T-helper 1 cell treated with Interleukin-12 subunit alpha and Interleukin-12 subunit beta and Interleukin-4 antibody, amounts not matched to agents 30 μg/mL and 1 μg/mL, for 36 hours (primary cell): ENCODE measurements around the gene MRPS35.

ENCODE experiments used
- H3K27ac Mint-ChIP-seq: one replicate; pipeline ENCODE4 v1.8.0; 2021; ENCODE audit warnings: mild to moderate bottlenecking, mixed read lengths
- H3K27me3 Mint-ChIP-seq: one replicate; pipeline ENCODE4 v1.8.0; 2021; ENCODE audit warnings: low read depth, mixed read lengths
- H3K36me3 Mint-ChIP-seq: one replicate; pipeline ENCODE4 v1.8.0; 2021; ENCODE audit warnings: low read depth, mixed read lengths
- H3K4me1 Mint-ChIP-seq: one replicate; pipeline ENCODE4 v1.8.0; 2021; ENCODE audit warnings: low read depth, mixed read lengths
- H3K4me3 Mint-ChIP-seq: one replicate; pipeline ENCODE4 v1.8.0; 2021; ENCODE audit warnings: mild to moderate bottlenecking, moderate library complexity, mixed read lengths
- H3K9me3 Mint-ChIP-seq: one replicate; pipeline ENCODE4 v1.8.0; 2021; ENCODE audit warnings: mixed read lengths

The MRPS35 gene

GRCh38 chr12:27772328-27773049 lies 61.9 kb downstream of the MRPS35 start:
- Mint-ChIP-seq H3K4me3 (no peak overlapping the region), H3K36me3 (no peaks in the 10 kb centered on the region), H3K9me3 (no peaks in the 10 kb centered on the region), H3K4me1 (no peaks in the 10 kb centered on the region), H3K27me3 (peaks cover 22% of the 10 kb centered on the region), H3K27ac (no peak overlapping the region)

- peaks cover 16% of the 10 kb centered on the region for H3K4me1 Mint-ChIP-seq
- H3K27ac Mint-ChIP-seq, result no peak overlapping the region
- H3K27me3 Mint-ChIP-seq, result peaks cover 26% of the 10 kb centered on the region
- no peaks in the 10 kb centered on the region for H3K9me3 Mint-ChIP-seq
- no peak overlapping the region for H3K4me3 Mint-ChIP-seq
- H3K36me3 Mint-ChIP-seq, result peaks cover 12% of the 10 kb centered on the region
Observed at GRCh38 chr12:27777141-27777540, 66.5 kb downstream of the MRPS35 start.

- Mint-ChIP-seq H3K27me3 (peaks cover 23% of the 10 kb centered on the region), H3K4me1 (peaks cover 23% of the 10 kb centered on the region), H3K9me3 (no peaks in the 10 kb centered on the region), H3K4me3 (peak overlapping the region; percentile 33), H3K27ac (no peak overlapping the region), H3K36me3 (peaks cover 20% of the 10 kb centered on the region)
Observed at GRCh38 chr12:27778206-27778605, 67.6 kb downstream of the MRPS35 start.

- H3K4me1 Mint-ChIP-seq, result peaks cover 23% of the 10 kb centered on the region
- H3K9me3 Mint-ChIP-seq, result no peaks in the 10 kb centered on the region
- peak overlapping the region; percentile 77 for H3K27ac Mint-ChIP-seq
- peaks cover 20% of the 10 kb centered on the region for H3K36me3 Mint-ChIP-seq
- peaks cover 19% of the 10 kb centered on the region for H3K27me3 Mint-ChIP-seq
- peak overlapping the region; percentile 75 for H3K4me3 Mint-ChIP-seq
Observed at GRCh38 chr12:27779416-27779919, 68.8 kb downstream of the MRPS35 start.

- Mint-ChIP-seq H3K27me3 (peaks cover 19% of the 10 kb centered on the region), H3K36me3 (peaks cover 20% of the 10 kb centered on the region), H3K4me1 (peaks cover 28% of the 10 kb centered on the region), H3K4me3 (peak within 1 kb of the TSS; percentile 76), H3K27ac (peak within 1 kb of the TSS; percentile 77), H3K9me3 (no peaks in the 10 kb centered on the region)
Observed at GRCh38 chr12:27779920-27780611, 69.4 kb downstream of the MRPS35 start, which contains the start of the genes KLHL42 and MANSC4. Gene KLHL42, plus strand, starts transcription at chr12:27780233. Its CDS starts 98 bp downstream, at chr12:27780331. Gene MANSC4, minus strand, starts transcription at chr12:27780236. Its CDS starts 8,960 bp downstream, at chr12:27771276.

GRCh38 chr12:27780612-27781408 lies 70.2 kb downstream of the MRPS35 start:
- peak overlapping the region; percentile 76 for H3K4me3 Mint-ChIP-seq
- peaks cover 19% of the 10 kb centered on the region for H3K27me3 Mint-ChIP-seq
- H3K36me3 Mint-ChIP-seq, result peaks cover 23% of the 10 kb centered on the region
- H3K4me1 Mint-ChIP-seq, result peaks cover 32% of the 10 kb centered on the region
- H3K9me3 Mint-ChIP-seq, result no peaks in the 10 kb centered on the region
- H3K27ac Mint-ChIP-seq, result peak overlapping the region; percentile 59

- peaks cover 38% of the 10 kb centered on the region for H3K4me1 Mint-ChIP-seq
- H3K9me3 Mint-ChIP-seq, result no peaks in the 10 kb centered on the region
- no peak overlapping the region for H3K27ac Mint-ChIP-seq
- H3K4me3 Mint-ChIP-seq, result peak overlapping the region; percentile 76
- H3K36me3 Mint-ChIP-seq, result peaks cover 23% of the 10 kb centered on the region
- peaks cover 19% of the 10 kb centered on the region for H3K27me3 Mint-ChIP-seq
Observed at GRCh38 chr12:27781680-27782079, 71.0 kb downstream of the MRPS35 start.

- peaks cover 23% of the 10 kb centered on the region for H3K36me3 Mint-ChIP-seq
- H3K9me3 Mint-ChIP-seq, result no peaks in the 10 kb centered on the region
- no peak overlapping the region for H3K4me3 Mint-ChIP-seq
- peaks cover 13% of the 10 kb centered on the region for H3K27me3 Mint-ChIP-seq
- peaks cover 38% of the 10 kb centered on the region for H3K4me1 Mint-ChIP-seq
- no peak overlapping the region for H3K27ac Mint-ChIP-seq
Observed at GRCh38 chr12:27782481-27782880, 71.8 kb downstream of the MRPS35 start.

- Mint-ChIP-seq H3K4me3 (no peak overlapping the region), H3K27me3 (no peaks in the 10 kb centered on the region), H3K36me3 (peaks cover 20% of the 10 kb centered on the region), H3K4me1 (peaks cover 31% of the 10 kb centered on the region), H3K27ac (peak overlapping the region; percentile 11), H3K9me3 (no peaks in the 10 kb centered on the region)
Observed at GRCh38 chr12:27785882-27786570, 75.4 kb downstream of the MRPS35 start.

GRCh38 chr12:27787559-27787958 lies 76.9 kb downstream of the MRPS35 start:
- no peak overlapping the region for H3K27ac Mint-ChIP-seq
- no peak overlapping the region for H3K4me3 Mint-ChIP-seq
- H3K27me3 Mint-ChIP-seq, result no peaks in the 10 kb centered on the region

GRCh38 chr12:27790179-27790578 lies 79.5 kb downstream of the MRPS35 start:
- Mint-ChIP-seq H3K4me1 (peaks cover 14% of the 10 kb centered on the region), H3K36me3 (peaks cover 27% of the 10 kb centered on the region), H3K27me3 (no peaks in the 10 kb centered on the region), H3K9me3 (no peaks in the 10 kb centered on the region), H3K4me3 (no peak overlapping the region), H3K27ac (no peak overlapping the region)

More at GRCh38 chr12:27787559-27787958, 76.9 kb downstream of the MRPS35 start:
- H3K36me3 Mint-ChIP-seq, result peaks cover 17% of the 10 kb centered on the region
- no peaks in the 10 kb centered on the region for H3K9me3 Mint-ChIP-seq
- H3K4me1 Mint-ChIP-seq, result peaks cover 18% of the 10 kb centered on the region

GRCh38 chr12:27794818-27795584 lies 84.4 kb downstream of the MRPS35 start:
- Mint-ChIP-seq H3K4me1 (peaks cover 6% of the 10 kb centered on the region), H3K9me3 (no peaks in the 10 kb centered on the region), H3K27me3 (no peaks in the 10 kb centered on the region), H3K27ac (peak overlapping the region; percentile 2), H3K4me3 (no peak overlapping the region), H3K36me3 (peaks cover 45% of the 10 kb centered on the region)

GRCh38 chr12:27796128-27796527 lies 85.5 kb downstream of the MRPS35 start:
- Mint-ChIP-seq H3K4me3 (no peak overlapping the region), H3K27ac (no peak overlapping the region), H3K36me3 (peaks cover 47% of the 10 kb centered on the region), H3K27me3 (no peaks in the 10 kb centered on the region), H3K9me3 (no peaks in the 10 kb centered on the region), H3K4me1 (peaks cover 11% of the 10 kb centered on the region)
